Activated naive CD4-positive, alpha-beta T cell treated with anti-CD3 and anti-CD28 coated beads, Interleukin-2, amount 50 U/mL, for 16 hours (primary cell): ENCODE data around the gene S100A5.
"Not testable (repeated sequence)": the region's sequence is repeated elsewhere in the genome, so short reads cannot be mapped to it uniquely, and the experiment has no call there.

Experiments used
- DNase-seq: peaks from one replicate; pipeline ENCODE4 v3.0.0-alpha.2; 2020

The S100A5 gene

DNA sequence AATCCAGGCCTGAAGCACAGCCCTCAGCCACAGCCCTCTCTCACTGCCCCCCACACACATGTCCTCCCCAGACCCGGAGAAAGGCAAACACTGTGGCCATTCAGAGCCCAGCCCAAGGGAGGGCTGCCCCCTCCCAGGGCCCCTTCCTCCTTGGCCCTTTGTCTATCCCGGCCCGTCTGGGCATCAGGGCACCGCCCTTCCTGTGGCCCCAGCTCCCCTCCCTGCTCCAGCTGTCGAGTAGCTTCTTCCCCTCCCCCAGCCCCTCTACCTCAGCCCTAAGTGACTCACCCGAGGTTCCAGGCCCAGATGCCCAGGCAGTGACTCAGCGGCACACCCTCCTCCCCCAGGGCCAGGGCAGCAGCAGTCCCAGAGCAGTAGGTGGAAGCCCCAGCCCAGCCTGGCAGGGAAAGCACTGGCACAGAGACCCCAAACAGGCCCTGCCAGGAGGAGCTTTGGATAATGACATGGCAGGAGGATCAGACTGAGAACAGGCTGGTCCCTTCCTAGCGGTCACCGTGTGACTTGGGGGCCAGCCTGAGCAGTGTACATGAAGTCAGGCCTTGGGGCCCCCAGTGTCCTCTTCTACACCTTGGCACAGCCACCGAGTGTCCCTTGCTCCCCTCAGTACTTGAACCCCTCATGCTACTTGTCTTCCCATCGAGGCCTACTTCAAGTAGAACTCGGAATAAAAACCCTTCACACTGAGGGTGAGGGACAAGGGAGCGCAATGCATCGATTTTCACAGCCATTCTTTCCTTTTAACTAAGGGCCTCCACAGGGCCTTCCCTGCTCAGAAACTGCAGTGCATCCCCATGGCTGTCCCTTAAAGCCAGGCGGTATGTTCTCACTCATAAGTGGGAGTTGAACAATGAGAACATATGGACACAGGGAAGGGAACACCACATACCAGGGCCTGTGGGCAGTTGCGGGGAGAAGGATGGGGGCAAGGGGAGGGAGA is 26.0 kb upstream of the S100A5 start:
- peak; percentile 87 for DNase-seq

DNA sequence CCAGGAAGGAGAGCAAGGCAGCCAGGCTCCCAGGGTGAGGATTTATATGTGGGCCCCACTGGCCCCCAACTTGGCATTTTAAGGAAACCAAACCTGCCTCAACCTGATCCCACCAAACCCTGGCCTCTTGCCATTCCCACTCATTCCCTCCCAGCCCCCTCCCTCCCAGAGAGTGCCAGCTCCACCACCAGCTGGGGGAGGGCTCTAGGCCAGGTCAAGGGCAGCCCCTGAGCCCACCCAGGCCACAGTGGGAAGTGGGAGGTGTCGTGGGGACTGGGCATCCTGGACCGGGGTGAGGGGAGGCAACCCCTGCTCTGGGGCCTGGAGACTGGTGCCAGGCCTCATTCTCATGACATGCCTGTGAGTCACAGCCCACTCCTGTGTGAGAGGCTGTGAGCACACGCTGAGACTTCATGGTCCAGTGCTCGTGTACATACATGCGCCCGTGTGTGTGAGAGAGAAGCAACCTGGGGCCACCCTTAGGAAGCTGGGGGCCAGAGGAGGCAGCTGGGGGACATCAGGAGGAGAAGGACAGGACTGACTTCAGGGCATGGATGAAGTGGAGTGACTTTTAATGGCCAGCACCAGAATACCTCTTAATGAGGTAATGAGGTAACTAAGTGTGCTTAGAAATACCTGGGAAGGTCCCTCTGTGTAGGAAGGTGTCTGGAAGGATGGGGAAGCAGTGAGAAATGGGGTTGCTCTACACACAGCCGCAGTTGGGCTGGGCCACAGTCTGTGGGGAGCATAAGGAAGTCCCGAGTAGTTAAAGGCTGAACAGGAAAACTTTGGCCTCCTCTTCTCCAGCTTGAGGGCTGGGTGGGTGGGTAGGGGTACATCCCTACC is 25.0 kb upstream of the S100A5 start, which contains the start of gene S100A2:
Gene S100A2, minus strand, starts transcription at position 316 of the 846 bp plus-strand sequence. CDS start 1,967 bp downstream, outside the sequence.
- peak; percentile 57 for DNase-seq

DNA sequence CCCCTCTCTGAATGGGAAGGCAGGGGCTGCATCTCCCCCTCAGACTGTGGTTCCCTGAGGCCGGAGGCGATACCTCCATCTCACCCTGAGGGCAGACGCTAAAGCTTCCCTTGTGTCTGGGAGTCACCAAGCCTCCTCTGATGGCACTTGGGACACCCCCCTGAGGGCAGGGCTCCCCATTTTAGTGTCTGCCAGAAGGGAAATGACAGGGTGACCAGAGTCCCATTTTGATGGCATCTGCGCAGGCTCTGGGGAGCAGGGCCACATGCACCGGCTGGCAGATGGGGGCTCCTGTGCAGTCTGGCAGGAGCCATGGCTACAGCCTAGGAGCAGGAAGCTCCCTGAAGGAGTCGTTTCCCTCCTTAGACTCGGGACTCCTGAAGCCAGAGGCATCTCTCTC is 23.3 kb upstream of the S100A5 start:
- no peak for DNase-seq

DNA sequence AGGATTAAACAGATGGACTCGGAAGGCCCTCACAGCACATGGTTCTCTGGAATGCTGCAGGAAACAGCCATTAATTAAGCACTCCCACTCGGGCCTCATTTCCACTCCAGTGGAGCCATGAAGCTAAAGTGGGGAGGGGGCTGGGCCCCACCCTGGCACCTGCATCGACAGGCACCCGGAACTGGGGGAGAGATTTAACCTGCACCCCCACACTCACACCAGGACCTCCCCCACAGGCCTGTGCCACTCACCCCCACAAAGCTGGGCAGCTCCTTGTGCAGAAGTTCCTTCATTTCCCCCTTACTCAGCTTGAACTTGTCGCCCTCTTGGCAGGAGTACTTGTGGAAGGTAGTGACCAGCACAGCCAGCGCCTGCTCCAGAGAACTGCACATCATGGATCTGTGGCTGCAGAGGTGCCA is 22.8 kb upstream of the S100A5 start:
- DNase-seq = no peak

DNA sequence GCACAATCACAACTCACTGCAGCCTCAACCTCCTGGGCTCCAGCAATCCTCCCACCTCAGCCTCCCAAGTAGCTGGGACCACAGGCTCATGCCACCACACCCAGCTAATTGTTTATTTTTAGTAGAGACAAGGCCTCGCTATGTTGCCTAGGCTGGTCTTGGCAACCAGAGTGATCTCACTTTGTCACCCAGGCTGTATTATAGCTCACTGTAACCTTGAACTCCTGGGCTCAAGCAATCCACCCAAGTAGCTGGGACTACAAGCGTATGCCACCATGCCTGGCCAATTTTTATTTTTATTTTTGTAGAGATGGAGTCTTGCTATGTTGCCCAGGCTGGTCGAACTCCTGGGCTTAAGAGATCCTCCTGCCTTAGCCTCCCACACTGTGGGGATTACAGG is 21.3 kb upstream of the S100A5 start:
- not testable (repeated sequence) for DNase-seq

DNA sequence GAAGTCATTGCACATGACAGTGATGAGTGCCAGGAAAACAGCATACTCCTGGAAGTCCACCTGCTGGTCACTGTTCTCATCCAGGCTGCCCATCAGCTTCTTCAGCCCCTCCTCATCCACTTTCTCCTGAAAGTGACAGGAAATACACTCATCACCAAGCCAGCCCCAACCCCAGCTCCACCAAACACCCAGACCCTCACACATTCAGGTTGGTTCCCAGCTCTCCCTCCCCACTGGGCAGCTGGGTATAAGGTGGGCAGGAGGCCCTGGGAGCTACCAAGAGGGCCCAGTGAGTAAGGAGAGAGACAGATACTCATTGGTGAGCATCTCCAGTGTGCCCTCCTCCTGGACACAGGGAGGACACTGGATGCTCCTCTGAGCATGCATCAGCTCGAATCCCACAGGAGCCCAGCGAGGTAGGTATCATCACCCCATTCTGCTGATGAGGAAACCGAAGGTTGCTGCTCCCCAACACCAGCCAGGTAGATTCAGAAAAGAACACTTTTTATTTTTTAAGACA is 20.8 kb upstream of the S100A5 start:
- no peak for DNase-seq

DNA sequence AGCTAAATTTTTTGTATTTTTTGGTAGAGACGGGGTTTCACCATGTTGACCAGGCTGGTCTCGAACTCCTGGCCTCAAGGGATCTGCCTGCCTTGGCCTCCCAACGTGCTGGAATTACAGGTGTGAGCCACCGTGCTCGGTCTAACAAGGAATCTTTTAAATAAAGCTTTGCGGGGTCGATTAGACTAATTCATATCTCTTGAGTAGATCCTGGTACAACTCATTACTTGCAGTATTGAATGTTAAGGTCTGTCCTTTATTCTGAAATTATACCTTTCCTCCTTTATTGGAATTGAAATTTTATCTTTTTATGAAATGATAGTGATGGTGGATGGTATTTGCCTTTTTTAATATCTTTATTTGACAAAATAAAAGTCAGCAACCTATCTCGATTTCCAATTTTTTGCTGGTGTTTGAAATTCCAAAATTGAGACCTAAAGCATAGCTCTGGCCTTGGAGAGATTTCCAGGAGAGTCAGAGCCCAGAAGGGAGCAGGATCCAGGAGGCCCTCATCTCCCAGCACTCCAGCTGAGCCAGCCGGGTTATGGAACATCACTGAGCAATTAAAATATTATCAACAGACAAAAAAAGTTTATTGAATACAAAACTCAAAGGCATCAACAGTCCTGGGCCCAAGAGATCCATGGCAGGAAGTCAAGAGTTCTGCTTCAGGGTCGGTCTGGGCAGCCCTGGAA is 20.2 kb upstream of the S100A5 start:
- no peak for DNase-seq

DNA sequence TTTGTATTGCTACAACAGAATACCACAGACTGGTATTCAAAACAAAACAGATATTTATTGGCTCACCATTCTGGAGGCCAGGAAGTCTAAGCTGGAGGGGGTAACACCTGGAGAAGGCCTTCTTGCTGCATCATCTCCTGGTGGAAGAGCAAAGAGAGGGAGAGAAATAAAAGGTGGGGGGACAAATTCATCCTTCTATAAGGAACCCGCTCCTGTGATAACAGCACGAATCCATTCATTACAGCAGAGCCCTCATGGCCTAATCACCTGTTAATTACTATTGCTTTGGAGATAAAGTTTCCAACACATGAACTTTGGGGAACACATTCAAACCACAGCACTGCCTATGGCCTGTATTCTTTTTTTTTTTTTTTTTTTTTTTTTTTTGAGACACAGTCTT is 19.5 kb upstream of the S100A5 start:
- DNase-seq = no peak

DNA sequence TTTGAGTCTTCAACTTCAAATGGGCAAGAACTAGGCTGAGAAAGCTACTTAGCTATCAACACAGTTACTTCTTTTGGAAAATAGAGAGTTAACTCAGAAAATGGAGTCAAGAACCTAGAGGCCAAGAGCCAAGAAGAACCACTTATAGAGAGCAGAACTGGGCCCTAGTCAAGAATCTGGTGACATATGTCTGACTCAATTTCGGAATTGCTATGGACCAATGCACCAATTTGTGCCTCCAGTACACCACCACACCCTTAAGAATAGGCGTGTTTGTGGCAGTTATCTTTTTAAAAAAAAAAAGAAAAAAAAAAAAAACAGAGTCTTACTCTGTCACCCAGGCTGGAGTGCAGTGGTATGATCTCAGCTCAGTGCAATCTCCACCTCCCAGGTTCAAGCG is 17.1 kb upstream of the S100A5 start:
- DNase-seq = no peak

DNA sequence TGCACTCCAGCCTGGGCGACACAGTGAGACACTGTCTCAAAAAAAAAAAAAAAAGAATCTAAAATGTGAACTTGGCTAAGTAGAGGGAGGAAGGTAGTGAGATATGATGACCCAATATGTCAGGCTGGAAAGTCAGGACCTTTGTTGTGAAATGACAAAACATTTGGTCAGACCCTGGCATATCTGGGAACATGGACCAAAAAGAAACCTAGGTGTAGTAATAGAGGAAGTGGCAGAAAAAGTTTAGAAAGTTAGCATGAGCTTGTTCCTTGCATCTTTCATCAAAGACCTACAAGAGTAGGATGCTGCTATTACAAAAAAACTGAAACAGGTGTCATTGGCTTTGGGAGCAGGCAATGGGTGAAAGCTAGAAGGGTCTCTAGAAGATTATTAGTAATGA is 15.6 kb upstream of the S100A5 start:
- no peak for DNase-seq

DNA sequence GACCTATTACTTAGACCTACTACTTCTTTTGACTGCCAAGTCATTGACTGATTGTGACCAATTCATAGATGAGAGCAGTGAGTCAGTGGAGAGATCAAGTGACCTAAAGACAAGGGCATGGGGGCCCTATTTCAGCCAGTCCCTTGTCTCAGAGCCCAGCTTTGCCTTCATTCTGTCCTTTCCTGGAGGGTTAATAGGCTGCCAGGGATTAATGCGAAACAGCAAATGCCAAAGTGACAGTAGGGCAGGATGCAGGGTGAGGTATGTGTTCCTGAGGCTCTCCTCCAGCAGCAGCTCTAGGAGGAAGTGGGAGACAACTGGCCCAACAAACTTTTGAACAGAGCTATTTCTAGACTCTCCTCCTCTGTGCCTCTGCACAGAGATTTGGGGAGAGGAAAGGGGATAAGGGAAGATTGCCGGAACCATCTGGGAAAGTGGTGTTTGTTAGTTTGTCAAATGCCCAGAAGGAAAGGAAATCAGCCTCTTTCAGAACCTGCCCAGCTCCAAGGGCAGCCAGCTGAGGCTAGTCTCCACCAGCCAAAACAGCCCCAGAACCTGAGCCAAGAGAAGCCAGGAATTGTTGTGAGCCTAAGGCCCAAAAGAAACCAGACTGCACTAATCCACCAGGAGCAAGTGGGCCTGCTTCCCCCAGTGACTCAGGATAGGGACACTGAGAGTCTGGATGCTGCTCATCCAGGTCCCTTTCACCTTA is 13.3 kb upstream of the S100A5 start:
- DNase-seq = no peak

DNA sequence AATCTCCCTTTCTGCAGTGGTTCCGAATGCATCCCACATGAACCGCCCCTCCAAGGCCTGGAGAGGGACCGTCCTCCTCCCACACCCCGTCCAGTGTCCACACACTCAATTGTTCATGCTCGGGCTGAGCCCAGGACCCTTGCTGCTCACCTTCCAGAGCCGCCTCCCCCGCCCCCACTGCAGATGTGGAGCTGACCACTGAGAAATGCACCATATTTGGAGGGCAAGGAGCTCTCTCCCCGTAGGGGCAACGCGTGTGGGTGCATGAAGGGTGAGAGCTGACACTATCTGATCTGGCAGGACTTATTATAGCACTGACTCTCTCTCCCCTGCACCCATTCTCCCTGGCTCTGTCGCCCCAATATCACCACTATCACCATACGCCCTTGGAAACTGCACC is 12.4 kb upstream of the S100A5 start:
- no peak for DNase-seq

DNA sequence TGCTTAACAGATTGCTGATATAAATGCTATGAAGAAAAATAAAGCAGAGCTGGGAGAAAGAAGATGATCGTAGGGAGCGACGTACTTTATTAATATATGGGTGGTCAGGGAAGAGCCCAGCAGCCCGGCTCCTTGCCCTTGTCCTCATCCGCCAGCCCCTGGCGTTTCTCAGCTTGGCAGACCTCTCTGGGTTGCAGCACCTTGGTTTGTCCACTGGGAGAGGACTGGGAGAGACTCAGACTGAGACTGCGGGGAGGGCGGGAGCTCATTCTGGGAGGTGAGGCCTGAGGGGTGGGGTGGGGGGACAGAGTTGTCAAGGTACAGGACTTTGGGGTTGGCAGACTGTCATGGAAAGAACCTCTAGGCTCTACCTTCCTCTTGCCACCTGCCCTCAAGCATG is 11.6 kb upstream of the S100A5 start:
- DNase-seq = no peak

DNA sequence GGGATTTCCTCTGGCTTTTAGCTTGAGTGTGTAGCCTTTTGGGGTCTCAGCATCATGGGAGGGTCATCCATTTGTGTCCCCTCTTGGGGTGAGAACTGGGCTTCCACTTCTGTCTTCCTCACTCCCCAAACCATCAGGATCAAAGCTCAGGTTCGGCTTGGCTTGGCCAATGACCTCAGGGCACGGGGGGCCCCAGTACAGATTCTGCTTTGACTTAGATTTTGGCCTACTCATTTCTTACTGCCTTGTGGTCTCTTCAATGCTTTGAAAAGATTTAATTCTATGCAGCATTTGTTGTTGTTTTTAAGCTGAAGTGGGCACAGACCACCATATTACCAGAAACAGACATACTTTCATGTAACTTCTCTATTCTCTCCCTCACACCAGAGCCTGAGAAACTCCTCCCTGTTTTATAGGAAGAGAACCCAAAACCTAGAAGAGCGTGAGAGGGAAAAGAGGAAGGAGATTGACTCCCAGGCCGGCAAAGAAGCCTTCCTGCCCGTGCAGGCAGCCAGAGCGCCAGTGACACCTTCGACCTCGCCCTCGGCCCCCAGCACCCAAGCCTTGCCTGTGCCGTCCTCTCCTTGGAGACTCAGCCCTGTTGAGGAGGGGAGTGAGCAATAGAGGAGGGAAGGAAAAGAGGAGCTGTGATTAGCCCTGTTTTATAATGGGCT is 10.2 kb upstream of the S100A5 start:
- no peak for DNase-seq

DNA sequence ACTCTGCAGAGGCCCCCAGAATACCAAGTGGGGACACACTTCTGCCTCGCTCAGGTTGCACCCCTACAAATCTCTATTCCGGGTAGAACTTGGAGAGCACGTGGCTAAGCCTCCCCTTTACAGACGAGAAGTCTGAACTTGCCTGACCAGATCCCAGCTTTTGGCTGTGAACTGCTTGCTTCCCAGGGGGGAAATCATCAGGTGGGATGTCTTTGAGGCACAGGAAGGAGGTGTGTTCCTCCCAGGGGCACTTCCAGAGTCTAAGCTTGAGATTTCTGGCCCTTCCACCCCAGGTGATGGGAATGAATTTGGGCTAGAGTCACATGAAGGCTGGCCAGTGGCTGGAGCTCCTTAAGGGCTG is 9.6 kb upstream of the S100A5 start:
- DNase-seq = no peak

DNA sequence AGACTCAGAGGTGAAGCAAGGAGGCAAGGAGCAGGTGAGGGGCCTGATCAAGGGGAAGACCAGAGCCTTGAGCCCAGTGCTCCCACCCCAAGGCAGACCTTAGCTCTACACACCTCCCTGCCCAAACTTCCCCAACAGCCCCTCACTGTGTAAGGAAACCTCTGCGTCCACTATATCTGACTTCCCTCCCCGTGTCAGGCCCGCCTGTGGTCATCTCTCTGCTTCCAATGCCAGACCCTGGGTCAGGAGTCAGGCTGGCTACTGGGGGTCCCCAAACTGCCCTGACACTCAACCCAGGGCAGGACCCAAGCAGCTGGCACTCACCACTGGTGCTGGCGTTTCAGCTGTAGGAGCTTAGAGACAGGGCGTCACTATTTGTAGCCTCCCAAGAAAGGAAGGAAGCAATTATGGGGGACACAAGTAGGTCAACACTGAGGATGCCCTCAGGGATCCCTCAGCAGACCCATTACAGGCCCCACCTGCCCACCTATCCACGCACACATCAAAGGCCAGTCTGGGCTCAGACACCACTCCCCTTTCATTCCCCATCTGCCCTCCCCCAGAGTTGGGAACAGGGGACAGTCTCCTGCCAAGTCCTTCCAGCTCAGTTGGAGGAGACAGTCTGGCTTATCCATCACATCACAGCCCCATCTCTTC is 9.1 kb upstream of the S100A5 start:
- DNase-seq = no peak

DNA sequence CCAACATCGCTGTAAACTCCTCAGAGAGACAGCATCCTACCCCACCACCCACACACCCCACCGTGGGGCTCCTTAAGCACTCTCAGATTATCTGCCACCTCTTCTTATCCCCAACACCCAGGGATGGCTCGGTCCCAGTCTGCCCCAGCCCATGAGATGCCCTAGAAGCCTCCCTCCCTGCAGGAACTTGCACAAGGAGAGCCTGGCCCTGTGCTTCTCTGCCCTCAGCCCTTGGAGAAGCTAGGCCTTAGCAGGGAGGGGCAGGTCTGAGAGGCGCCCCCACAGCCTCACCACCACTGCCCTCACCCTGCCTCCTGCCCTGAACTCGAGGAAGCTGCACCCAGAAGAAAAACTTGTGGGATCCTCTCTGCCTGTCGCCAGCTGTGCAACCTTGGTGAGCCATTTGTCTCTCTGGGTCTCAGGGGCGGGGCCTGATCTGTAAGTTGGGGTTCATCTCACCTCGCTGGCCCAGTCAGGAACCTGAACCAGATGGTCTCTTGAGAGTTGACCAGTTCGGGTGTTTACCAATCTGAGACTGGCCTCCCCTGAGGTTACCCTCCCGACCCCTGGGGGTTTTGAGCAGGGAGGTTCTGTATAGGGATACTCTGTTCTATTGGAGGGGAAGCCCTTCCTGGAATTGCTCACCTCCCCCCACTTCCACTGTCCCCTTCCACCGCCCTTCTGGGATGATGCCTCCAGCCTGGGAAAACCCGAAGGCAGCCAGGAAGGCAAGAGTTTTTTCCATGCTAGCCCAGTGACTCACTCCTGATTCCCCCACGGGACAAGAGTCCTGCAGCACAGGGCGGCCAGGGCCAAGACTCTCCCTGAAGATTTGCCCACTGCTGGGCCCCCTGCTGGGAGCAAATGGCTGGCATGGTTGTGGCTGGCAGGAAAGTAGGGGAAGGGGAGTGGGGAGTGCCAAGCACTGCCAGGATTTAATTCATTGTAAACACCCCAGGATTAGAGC is 8.3 kb upstream of the S100A5 start, which contains the start of gene S100A3:
Gene S100A3, minus strand, starts transcription at position 537 of the 967 bp plus-strand sequence. CDS start 773 bp downstream, outside the sequence.
- no peak for DNase-seq

DNA sequence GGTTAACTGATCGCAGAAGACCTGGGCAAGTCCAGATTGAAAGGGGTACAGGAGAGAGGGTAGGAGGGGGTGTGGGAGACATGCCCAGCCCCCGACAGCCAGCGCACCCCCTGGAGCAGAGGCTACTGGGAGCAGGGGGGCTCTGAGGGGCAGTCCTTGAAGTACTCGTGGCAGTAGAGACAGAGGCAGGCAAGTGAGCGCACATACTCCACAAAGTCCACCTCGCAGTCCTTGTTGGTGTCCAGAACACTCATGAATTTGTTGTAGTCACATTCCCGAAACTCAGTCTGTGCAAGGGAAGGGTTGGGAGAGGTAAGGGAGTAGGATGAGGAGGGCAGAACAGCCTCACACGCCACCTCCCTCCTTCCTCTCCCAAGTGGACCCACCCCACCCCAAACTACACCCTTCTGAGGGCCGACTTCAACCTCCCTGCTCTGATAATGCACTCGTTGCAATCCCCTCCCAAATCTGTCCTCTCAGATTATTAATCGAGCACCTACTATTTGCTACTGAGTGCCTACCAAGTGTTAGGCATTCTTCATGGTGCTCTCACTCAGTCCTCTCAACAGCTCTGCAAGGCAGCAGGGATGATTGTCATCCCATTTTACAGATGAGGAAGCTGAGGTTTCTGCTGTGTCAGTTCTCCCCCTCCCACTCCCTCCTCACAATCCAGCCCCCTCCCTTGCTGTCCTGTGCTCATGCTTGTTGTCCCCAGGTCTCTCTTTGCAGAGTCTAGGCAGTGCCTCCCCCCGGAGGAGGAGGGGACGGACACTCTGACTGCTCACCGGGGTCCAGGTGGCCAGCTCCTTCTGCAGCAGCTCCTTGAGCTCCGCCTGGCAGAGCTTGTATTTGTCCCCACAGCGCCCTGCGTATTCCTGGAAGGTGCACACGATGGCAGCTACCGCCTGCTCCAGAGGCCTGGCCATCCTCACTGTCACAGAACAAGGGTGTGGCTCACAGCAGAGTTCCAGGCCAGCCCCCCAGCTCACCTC is 7.1 kb upstream of the S100A5 start:
- DNase-seq = no peak
